GM21528 (cell line): ENCODE results near the gene ZNF543.
"Not testable (repeated sequence)": the region's sequence is repeated elsewhere in the genome, so short reads cannot be mapped to it uniquely, and the experiment has no call there.

Experiments
- ATAC-seq: cut with Tn5 transposase; IDR thresholded peaks from one replicate; pipeline ENCODE4 v1.9.1; 2021; ENCODE audit warnings: mild to moderate bottlenecking, moderate library complexity; ENCODE audit not compliant: unreplicated experiment, low FRiP score

The ZNF543 gene

GRCh38 chr19:57319869-57320179 lies 448 bp upstream of the ZNF543 start:
- peak; percentile 21 for ATAC-seq

GRCh38 chr19:57321116-57321515 lies 844 bp downstream of the ZNF543 start:
- ATAC-seq = no peak

GRCh38 chr19:57321751-57322150 lies 1.5 kb downstream of the ZNF543 start:
- ATAC-seq = no peak

- ATAC-seq = no peak
Measured at GRCh38 chr19:57324992-57325391, 4.7 kb downstream of the ZNF543 start.

- no peak for ATAC-seq
Measured at GRCh38 chr19:57327993-57328392, 7.7 kb downstream of the ZNF543 start.

- no peak for ATAC-seq
Measured at GRCh38 chr19:57334191-57334590, 13.9 kb downstream of the ZNF543 start.

GRCh38 chr19:57338877-57339276 lies 18.6 kb downstream of the ZNF543 start:
- no peak for ATAC-seq

GRCh38 chr19:57342582-57342981 lies 22.3 kb downstream of the ZNF543 start:
- no peak for ATAC-seq

GRCh38 chr19:57348136-57348535 lies 27.9 kb downstream of the ZNF543 start:
- no peak for ATAC-seq

- ATAC-seq = peak; percentile 95
Measured at GRCh38 chr19:57350877-57351805, 30.9 kb downstream of the ZNF543 start, which contains the start of gene ZNF304. TSS of gene ZNF304 (plus strand) at chr19:57351271. CDS start at chr19:57351665, 394 bp downstream.

- no peak for ATAC-seq
Measured at GRCh38 chr19:57351867-57352266, 31.6 kb downstream of the ZNF543 start.

GRCh38 chr19:57355916-57356315 lies 35.6 kb downstream of the ZNF543 start:
- no peak for ATAC-seq

GRCh38 chr19:57357406-57357805 lies 37.1 kb downstream of the ZNF543 start:
- no peak for ATAC-seq

GRCh38 chr19:57359300-57359699 lies 39.0 kb downstream of the ZNF543 start:
- no peak for ATAC-seq

- no peak for ATAC-seq
Measured at GRCh38 chr19:57362419-57362818, 42.1 kb downstream of the ZNF543 start.

- peak; percentile 93 for ATAC-seq
Measured at GRCh38 chr19:57362997-57363687, 42.9 kb downstream of the ZNF543 start, which contains the start of the genes TRAPPC2B and ZNF547. TSS of gene TRAPPC2B (plus strand) at chr19:57363551. CDS start at chr19:57364834, 1,283 bp downstream. TSS of gene ZNF547 (plus strand) at chr19:57363551. CDS start at chr19:57368556, 5,005 bp downstream.

GRCh38 chr19:57363688-57364181 lies 43.5 kb downstream of the ZNF543 start:
- no peak for ATAC-seq

- ATAC-seq = no peak
Measured at GRCh38 chr19:57366776-57367175, 46.5 kb downstream of the ZNF543 start.

- no peak for ATAC-seq
Measured at GRCh38 chr19:57374179-57374578, 53.9 kb downstream of the ZNF543 start.

- ATAC-seq = not testable (repeated sequence)
Measured at GRCh38 chr19:57374647-57375046, 54.4 kb downstream of the ZNF543 start.

GRCh38 chr19:57376151-57376550 lies 55.9 kb downstream of the ZNF543 start:
- ATAC-seq = no peak
